Activated naive CD4-positive, alpha-beta T cell treated with anti-CD3 and anti-CD28 coated beads for 36 hours (primary cell): Measurements from ENCODE around the gene COLEC12. TPM values are rescaled to one million over a fixed set of nuclear protein-coding genes. Genes with fewer than 3 reads are reported as not detected.
"Not testable (repeated sequence)": the region's sequence is repeated elsewhere in the genome, so short reads cannot be mapped to it uniquely, and the experiment has no call there.

ENCODE experiments used
- CTCF ChIA-PET: fragments of 350-600 bp; sonication (Branson Sonifier 250); formaldehyde crosslinking; loops from one replicate; lab custom pipeline; 2021; ENCODE audit warnings: antibody characterized with exemption; lab: Charles Lee
- DNase-seq: peaks from one replicate; pipeline ENCODE4 v3.0.0-alpha.2; 2020
- H3K27ac Mint-ChIP-seq: one replicate; pipeline ENCODE4 v1.8.0; 2021; ENCODE audit warnings: mild to moderate bottlenecking, mixed read lengths
- H3K27me3 Mint-ChIP-seq: one replicate; pipeline ENCODE4 v1.8.0; 2021; ENCODE audit warnings: low read depth, mixed read lengths
- H3K36me3 Mint-ChIP-seq: one replicate; pipeline ENCODE4 v1.8.0; 2021; ENCODE audit warnings: low read depth, mixed read lengths
- H3K4me1 Mint-ChIP-seq: one replicate; pipeline ENCODE4 v1.8.0; 2021; ENCODE audit warnings: low read depth, mixed read lengths
- H3K4me3 Mint-ChIP-seq: one replicate; pipeline ENCODE4 v1.8.0; 2021; ENCODE audit warnings: mild to moderate bottlenecking, moderate library complexity, mixed read lengths
- H3K9me3 Mint-ChIP-seq: one replicate; pipeline ENCODE4 v1.8.0; 2021; ENCODE audit warnings: mixed read lengths
- intact Hi-C: fragments of 100-400 bp; cut with micrococcal nuclease; formaldehyde crosslinking; loops from one replicate; pipeline ENCODE4 v1.15.1; 2023
- total RNA-seq, 2 experiments: library from RNA; stranded (reverse); gene quantifications; one replicate each; pipeline ENCODE4 v1.2.3, GENCODE V29; 2021

COLEC12 gene
- total RNA-seq, 2 experiments from 2014 or later = not detected

- peaks cover 13% of the 10 kb centered on the region for H3K9me3 Mint-ChIP-seq
- H3K27me3 Mint-ChIP-seq = peaks cover 7% of the 10 kb centered on the region
- no peak for DNase-seq
- no peak overlapping the region for H3K4me3 Mint-ChIP-seq
- intact Hi-C loops = no loop called here
- no peaks in the 10 kb centered on the region for H3K4me1 Mint-ChIP-seq
- CTCF ChIA-PET = no interaction called here
- H3K36me3 Mint-ChIP-seq = no peaks in the 10 kb centered on the region
- H3K27ac Mint-ChIP-seq = no peak overlapping the region
Observed at GRCh38 chr18:408367-408766, 92.1 kb downstream of the COLEC12 start.

DNA sequence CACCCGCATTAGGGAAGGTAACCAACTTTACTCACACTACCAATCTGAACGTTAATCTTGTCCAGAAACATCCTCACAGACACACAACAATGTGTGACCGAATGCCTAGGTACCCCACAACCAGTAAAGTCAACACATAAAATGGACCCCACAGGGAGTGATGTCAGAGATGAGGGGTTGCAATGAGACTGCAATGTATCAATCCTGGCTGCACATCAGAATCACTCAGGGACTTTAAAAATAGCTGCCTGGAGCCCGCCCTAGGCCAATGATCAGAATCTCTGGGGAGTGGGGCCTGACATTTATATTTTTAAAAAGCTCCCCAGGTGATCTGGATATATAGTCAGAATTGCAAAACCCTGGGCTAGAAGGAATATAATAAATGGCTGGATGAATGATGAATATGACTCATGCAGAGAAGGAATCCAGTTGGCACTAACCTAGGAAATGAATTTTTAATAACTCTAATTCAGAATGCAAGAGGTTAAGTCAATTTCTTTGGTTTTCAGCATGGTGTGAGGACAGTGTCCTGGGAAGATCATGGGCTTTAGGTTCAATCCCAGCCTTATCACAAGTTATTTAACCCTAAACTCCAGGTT lies 92.8 kb downstream of the COLEC12 start:
- Mint-ChIP-seq H3K4me3 (no peak overlapping the region), H3K27ac (no peak overlapping the region), H3K4me1 (no peaks in the 10 kb centered on the region), H3K9me3 (peaks cover 13% of the 10 kb centered on the region), H3K36me3 (no peaks in the 10 kb centered on the region), H3K27me3 (peaks cover 7% of the 10 kb centered on the region)
- CTCF ChIA-PET = no interaction called here
- intact Hi-C loops = no loop called here
- DNase-seq = no peak

- no peaks in the 10 kb centered on the region for H3K4me1 Mint-ChIP-seq
- H3K36me3 Mint-ChIP-seq = no peaks in the 10 kb centered on the region
- no peak overlapping the region for H3K4me3 Mint-ChIP-seq
- no peak overlapping the region for H3K27ac Mint-ChIP-seq
- H3K9me3 Mint-ChIP-seq = peaks cover 13% of the 10 kb centered on the region
- CTCF ChIA-PET = no interaction called here
- intact Hi-C loops = no loop called here
- peaks cover 7% of the 10 kb centered on the region for H3K27me3 Mint-ChIP-seq
- no peak for DNase-seq
Observed at GRCh38 chr18:407191-407590, 93.3 kb downstream of the COLEC12 start.

- Mint-ChIP-seq H3K4me3 (no peak overlapping the region), H3K9me3 (peaks cover 8% of the 10 kb centered on the region), H3K4me1 (no peaks in the 10 kb centered on the region), H3K27ac (no peak overlapping the region), H3K36me3 (no peaks in the 10 kb centered on the region), H3K27me3 (peaks cover 9% of the 10 kb centered on the region)
- no peak for DNase-seq
- intact Hi-C loops = no loop called here
- CTCF ChIA-PET = no interaction called here
Observed at GRCh38 chr18:406677-407076, 93.8 kb downstream of the COLEC12 start.

GRCh38 chr18:405006-405405 lies 95.5 kb downstream of the COLEC12 start:
- CTCF ChIA-PET, H3K27ac Mint-ChIP-seq, DNase-seq, H3K27me3 Mint-ChIP-seq, intact Hi-C loops, H3K4me3 Mint-ChIP-seq, H3K36me3 Mint-ChIP-seq, H3K4me1 Mint-ChIP-seq, H3K9me3 Mint-ChIP-seq: not testable (repeated sequence)

- CTCF ChIA-PET = no interaction called here
- peaks cover 6% of the 10 kb centered on the region for H3K9me3 Mint-ChIP-seq
- H3K4me3 Mint-ChIP-seq = no peak overlapping the region
- no peaks in the 10 kb centered on the region for H3K36me3 Mint-ChIP-seq
- no peaks in the 10 kb centered on the region for H3K4me1 Mint-ChIP-seq
- DNase-seq = no peak
- H3K27ac Mint-ChIP-seq = no peak overlapping the region
- H3K27me3 Mint-ChIP-seq = peaks cover 7% of the 10 kb centered on the region
- intact Hi-C loops = no loop called here
Observed at GRCh38 chr18:404061-404636, 96.4 kb downstream of the COLEC12 start.

DNA sequence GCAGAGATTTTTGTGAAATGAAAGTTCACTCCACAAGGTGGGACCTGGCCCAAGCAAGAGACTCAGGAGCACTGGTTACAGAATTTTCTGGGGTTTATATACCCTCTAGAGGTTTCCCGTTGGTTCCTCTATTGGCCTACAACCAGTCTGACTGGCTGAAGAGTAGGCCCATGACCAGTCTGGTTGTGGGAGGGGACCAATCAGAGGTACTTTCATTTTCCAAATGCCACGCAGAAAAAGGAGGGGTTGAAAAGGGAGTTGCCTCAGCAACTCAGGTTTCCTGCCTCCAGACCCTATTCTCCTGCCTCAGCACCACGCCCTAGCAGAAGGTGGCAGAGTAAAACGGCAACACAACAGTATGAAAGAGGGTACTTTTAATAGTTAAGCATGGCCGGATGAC lies 98.4 kb downstream of the COLEC12 start:
- H3K36me3 Mint-ChIP-seq = no peaks in the 10 kb centered on the region
- H3K9me3 Mint-ChIP-seq = peaks cover 6% of the 10 kb centered on the region
- no peak for DNase-seq
- H3K4me3 Mint-ChIP-seq = no peak overlapping the region
- intact Hi-C loops = no loop called here
- CTCF ChIA-PET = no interaction called here
- no peak overlapping the region for H3K27ac Mint-ChIP-seq
- H3K4me1 Mint-ChIP-seq = no peaks in the 10 kb centered on the region
- peaks cover 5% of the 10 kb centered on the region for H3K27me3 Mint-ChIP-seq

DNA sequence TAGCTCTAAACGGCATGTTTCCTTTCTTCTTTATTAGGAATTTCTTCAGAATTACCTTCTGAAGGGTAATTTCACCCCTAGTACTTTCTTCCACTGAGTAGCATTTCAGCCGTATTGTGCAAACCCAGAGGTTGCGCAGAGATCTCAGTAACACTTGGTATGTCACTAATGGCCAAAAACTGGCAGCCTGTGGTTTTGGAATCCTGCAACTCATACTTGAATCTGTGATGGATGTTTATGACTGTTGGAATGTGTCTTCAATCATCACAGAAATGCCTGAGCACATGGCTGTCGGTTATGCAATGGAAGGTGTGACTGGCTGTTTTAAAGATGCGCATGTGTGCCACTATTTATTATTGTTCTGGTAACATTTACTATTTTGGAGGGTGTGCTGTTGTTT lies 100.0 kb downstream of the COLEC12 start:
- DNase-seq = no peak
- intact Hi-C loops = no loop called here
- CTCF ChIA-PET = no interaction called here
- Mint-ChIP-seq H3K4me1 (no peaks in the 10 kb centered on the region), H3K27me3 (peaks cover 5% of the 10 kb centered on the region), H3K9me3 (peaks cover 6% of the 10 kb centered on the region), H3K4me3 (no peak overlapping the region), H3K27ac (no peak overlapping the region), H3K36me3 (no peaks in the 10 kb centered on the region)

DNA sequence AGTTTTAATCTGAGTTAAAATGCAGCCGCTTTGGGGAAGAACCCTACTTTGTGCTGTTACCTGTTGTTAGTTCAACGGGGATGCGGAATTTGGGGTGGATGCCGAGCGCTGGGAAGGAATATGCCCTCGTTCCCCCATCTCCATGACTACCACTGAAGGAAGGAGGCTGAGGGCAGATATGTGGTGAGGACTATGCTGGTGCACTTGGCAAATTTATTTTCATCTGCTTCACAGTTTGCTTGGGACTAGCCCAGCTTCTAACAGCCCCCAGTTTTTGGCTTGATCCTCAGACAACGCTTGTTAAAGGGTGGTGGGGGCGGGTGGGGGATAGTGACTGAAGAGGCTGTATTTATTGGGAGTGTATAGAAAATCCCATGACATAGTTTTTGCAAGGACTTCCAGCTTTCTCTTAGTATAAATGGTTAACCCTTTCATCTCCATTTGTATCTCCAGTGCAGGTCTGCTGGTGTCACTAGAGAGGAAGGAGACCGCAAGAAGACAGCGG lies 100.8 kb downstream of the COLEC12 start:
- CTCF ChIA-PET = interaction anchor here (1.3 kb wide), 1 partner anchor 10 kb away, joined by 3 read pairs; no protein-coding TSS in a partner anchor
- H3K4me3 Mint-ChIP-seq = no peak overlapping the region
- H3K27ac Mint-ChIP-seq = no peak overlapping the region
- H3K27me3 Mint-ChIP-seq = peaks cover 5% of the 10 kb centered on the region
- intact Hi-C loops = no loop called here
- no peak for DNase-seq
- no peaks in the 10 kb centered on the region for H3K4me1 Mint-ChIP-seq
- H3K9me3 Mint-ChIP-seq = peaks cover 1% of the 10 kb centered on the region
- no peaks in the 10 kb centered on the region for H3K36me3 Mint-ChIP-seq

- Mint-ChIP-seq H3K36me3 (no peaks in the 10 kb centered on the region), H3K4me1 (no peaks in the 10 kb centered on the region), H3K27ac (no peak overlapping the region), H3K4me3 (no peak overlapping the region), H3K27me3 (peaks cover 5% of the 10 kb centered on the region), H3K9me3 (no peaks in the 10 kb centered on the region)
- no peak for DNase-seq
- CTCF ChIA-PET = interaction anchor here (1.3 kb wide), 1 partner anchor 10 kb away, joined by 3 read pairs; no protein-coding TSS in a partner anchor
- intact Hi-C loops = no loop called here
Observed at GRCh38 chr18:398935-399630, 101.4 kb downstream of the COLEC12 start.

DNA sequence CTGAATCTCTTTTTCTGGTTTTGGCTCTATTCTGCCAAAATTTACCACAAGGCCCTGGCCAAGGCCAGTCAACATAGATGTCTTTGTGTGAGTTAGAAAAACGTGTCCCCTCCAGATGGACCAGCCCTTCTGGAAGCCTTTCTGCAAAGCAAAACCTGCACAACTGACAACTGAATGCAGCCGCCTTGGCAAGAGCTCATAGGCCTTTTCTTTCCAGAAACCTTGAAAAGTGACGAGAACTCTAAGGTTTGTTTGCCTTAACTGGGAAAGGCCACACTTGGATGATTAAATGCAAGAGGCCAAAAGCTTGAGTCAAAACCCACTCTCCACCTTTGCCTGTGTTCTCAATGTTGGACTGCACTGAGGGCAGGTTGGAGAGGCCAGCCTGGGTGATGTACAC lies 103.9 kb downstream of the COLEC12 start:
- no peak for DNase-seq
- CTCF ChIA-PET = no interaction called here
- no peaks in the 10 kb centered on the region for H3K36me3 Mint-ChIP-seq
- peaks cover under 1% of the 10 kb centered on the region for H3K27me3 Mint-ChIP-seq
- intact Hi-C loops = no loop called here
- no peak overlapping the region for H3K27ac Mint-ChIP-seq
- H3K4me3 Mint-ChIP-seq = no peak overlapping the region
- no peaks in the 10 kb centered on the region for H3K9me3 Mint-ChIP-seq
- H3K4me1 Mint-ChIP-seq = no peaks in the 10 kb centered on the region

- Mint-ChIP-seq H3K36me3 (no peaks in the 10 kb centered on the region), H3K27ac (no peak overlapping the region), H3K9me3 (no peaks in the 10 kb centered on the region), H3K27me3 (no peaks in the 10 kb centered on the region), H3K4me1 (no peaks in the 10 kb centered on the region), H3K4me3 (no peak overlapping the region)
- intact Hi-C loops = no loop called here
- DNase-seq = no peak
- CTCF ChIA-PET = no interaction called here
Observed at GRCh38 chr18:396251-396555, 104.3 kb downstream of the COLEC12 start.
